ENCODE data around the gene ZFY.

Gene ZFY

DNA sequence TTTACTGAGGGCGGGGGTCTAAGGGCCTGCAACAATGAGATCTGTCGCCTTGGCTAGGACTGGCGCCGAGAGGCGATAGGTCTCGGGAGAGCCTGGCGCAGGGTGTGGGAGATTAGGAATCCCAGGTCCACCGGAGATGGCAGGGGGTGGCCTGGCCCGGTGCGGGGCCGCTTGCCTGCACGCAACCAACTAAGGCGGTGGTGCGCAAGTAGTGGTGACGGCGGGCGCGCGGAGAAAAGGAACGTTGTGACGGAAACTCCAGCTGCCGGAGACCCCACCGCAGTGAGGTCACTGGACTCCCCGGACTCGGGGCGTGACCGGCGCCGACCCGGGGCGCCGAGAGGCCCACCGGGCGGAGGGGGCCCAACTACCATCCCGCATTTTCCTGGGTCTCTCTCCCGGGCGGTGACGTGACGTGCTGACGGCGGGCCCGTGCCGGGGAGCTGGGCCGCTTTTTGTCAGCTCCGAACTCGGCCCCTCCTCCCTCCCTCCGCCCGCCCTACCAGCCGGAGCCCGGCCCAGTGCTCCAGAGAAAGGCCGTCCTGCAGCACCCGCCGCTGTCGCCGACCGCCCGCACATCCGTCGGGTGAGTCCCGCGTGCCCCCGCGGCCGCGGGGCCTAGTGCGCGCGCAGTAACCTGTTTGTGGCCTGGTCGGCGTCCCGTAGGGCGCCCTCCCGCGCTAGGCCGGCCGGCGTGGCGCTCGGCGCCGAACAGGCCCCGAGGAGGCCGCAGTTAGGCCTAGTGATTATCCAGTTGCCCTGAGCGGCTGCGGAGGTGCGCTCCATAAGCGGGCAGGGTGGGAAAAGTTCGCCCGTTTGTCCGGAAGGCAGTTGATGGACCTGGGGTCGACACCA, at the start of gene ZFY:
ZFY (plus strand) TSS at position 521 of the 855 bp plus-strand sequence. CDS start 18,556 bp downstream, outside the sequence.
- DNase-seq: peak; percentile 0 to 44

DNA sequence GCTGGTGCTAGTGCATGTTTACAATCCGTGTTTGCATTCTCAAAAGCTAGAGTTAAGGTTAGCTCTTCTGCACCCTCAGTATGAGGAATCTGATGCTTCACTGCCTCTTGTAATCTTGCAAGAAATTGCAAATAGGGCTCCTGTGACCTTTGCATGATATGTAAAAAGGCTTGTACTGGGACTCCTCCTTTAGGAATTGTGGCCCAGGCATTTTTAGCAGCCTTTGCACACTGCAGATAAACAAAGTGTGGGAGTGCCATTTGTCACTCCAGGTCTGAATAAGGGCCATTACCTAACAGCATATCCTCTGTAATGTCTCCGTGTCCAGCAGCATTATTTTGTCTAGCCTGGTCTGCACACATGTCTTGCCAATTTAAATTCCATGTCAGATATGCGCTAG, 49.3 kb upstream of the ZFY start:
- DNase-seq: no peak

DNA sequence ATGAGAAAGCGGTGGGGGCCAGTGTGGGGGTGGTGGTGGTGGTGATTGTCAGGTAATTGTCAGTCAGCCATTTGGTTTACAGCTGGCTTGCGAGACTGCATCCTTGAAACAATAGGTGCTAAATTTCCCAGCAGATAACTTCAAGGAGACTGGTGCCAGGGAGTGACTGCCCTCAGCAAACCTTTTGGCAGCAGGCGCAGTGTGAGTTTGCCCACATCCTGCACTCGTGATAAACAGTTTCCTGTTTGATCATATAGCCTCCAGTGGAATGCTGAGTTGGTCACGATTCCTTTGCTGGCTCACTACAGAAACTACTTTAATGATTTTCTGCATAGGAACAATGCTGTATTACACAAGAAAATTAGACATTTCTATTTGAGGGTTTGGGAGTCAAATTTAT, 47.8 kb upstream of the ZFY start:
- no peak for DNase-seq

DNA sequence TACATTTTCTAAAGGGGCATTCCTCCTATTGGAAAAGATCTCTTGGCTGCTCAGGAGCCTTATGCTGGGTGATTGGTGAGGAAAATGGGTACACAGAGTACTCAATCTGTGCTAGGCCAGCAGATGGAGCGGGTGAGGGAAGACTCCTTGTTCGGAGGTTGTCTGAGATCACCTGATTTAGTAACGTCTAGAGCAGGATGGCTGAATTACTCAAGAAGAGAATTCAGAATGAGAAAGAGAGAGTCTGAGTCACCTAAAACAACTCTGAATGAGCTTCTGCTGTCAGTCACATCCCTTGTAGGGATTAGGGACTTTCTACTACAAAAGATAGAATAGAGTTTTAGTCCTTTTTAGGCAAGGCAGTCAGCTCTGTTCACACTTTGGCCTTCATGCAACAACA, 47.2 kb upstream of the ZFY start:
- no peak for DNase-seq

DNA sequence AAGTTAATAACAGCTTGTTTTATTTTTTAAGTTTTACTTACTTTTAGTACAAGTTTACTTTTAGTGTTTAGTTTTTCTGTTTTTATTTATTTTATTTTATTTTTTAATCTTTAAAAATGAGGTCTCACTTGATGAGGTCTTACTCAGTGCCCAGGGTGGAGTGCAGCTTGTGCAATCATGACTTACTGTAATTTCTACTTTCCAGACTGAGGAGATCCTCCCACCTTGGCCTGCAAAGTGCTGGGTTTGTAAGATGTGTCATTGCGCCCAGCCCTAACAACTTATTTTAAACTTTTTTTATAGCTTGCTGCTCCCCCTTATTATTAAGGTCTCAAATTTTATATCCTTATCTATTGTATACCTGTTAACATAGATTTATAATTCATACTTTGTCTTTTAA, 41.7 kb upstream of the ZFY start:
- DNase-seq: no peak

DNA sequence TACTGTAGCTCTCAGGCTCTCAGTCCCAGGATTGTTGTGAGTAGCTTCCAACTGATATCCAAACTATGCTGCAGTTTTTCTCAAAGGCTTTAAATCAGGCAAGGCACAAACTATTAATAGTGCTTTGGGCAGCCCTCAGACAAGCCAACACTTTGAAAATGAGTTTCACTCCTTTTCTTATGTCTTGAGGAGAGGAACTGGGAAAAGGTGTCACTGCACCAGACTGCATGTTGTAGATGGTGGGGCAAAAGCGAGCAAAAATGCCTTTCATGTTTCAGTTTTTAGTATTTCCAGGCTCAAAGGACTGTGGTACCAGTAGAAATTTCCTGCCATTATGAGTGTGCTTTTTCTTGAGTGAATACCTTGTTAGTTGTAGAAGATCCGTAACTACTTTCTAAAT, 39.1 kb upstream of the ZFY start:
- DNase-seq: no peak

DNA sequence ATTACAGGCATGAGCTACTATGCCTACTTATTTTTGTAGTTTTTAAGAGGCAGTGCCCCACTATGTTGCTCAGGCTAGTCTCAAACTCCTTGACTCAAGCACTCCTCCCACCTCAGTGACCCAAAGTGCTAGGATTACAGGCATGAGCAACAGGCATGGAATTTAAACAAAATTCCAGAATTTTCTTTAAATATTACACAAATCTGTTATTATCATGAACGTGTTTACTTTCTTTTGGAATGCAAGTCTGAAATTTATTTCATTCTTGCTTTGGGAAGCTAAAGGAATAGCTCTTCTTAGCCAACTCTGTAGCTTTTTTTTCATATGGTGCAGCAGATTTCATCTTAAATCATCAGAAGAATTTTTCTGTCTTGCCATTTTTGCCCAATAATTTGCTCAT, 27.8 kb upstream of the ZFY start:
- DNase-seq: no peak

DNA sequence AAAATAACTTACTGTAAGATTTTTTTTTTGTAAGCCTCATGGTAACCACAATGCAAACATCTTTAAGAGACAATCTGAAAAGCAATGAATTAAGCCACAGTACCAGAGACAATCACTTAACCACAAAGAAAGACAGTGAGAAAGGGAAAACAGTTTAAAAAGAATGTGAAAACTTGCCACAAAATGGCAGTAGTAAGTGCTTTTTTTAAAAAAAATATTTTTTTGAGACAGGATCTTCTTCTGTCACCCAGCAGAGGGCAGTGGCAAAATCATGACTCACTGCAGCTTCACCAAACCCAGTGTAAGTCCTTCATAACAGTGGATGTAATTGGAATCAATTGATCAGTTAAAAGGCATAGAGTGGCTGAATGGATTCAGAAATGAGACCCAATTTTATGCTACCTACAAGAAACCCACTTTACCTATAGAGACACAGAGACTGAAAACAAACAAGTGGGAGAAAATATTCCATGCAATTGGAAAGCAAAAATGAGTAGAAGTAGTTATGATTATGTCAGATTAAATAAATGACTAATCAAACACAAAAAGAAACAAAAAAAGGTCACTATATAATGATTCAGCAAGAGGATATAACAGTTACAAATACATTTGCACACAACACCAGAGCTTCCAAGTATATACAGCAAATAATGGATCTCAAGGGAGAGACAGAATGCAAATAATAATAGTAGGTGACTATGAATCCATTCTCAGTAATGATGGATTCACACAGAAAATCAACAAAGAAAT, 21.9 kb upstream of the ZFY start:
- peak in 1 of 2 experiments; percentile 3 for DNase-seq

DNA sequence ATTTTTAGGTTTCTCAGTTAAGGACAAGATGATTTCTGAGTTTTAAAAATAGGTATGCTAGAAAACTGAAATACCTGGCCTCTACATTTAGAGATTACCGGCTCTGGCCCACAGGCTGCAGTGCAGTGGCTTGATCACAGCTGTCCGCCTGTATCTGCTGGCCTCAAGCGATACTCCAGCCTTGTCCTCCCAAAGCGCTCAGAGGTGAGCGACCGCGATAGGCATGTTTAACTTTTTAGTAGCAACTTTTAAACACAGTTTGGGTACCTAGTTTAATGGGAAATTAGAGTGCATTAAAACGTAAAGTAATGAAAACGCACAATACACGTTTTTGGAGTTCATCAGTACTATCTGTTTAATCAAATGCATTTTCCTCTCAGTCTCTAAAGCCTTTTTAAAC, 1.1 kb upstream of the ZFY start:
- no peak for DNase-seq

DNA sequence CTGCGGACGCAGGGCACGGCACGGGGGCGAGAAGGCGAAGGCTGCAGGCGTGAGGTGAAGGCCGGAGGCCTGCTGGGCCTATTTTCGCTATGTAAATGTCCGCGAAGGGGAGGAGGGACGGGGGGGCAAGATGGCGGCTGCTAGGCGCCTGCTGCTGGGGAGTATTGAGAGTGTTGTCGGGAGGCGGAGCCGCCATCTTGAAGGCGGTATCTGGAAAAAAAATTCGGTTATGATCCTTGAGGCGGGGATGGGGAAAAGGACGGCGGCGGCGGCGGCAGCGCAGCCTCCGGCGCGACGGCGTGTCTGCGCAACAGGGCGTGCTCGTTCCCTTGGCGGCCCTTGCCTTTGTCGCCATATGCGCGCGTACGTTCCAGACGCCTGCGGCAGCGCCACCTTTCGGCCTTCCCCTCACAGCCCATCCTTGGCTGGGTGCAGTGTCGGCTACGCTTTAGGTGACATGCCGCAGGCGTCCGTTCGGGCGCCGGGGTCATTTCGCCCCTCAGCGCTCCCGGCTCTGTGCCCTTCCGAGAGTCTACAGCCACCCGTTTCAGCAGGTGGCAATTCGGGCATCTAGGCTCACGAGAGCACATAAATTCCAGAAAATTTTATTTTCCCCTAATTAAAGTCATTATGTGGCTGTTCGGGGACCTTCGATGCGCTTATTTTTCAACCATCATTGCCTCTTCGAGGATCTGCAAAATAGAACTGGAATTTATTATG, 695 bp downstream of the ZFY start:
- DNase-seq: peak; percentile 57 to 95

DNA sequence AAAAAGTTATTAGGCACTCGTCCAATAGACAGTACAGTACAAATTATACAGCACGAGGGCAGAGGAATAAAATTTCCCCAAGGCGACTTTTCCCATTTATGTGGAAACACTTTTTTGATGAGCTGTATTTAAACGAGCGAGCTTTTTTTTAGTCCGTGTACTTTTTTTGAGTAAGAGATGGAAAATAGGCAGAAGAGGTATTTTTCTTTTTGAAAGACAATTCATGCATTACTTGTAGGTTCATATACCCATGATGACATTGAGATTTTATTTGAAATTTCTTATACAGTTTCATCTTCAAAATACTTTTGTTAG, 1.2 kb downstream of the ZFY start:
- no peak for DNase-seq

DNA sequence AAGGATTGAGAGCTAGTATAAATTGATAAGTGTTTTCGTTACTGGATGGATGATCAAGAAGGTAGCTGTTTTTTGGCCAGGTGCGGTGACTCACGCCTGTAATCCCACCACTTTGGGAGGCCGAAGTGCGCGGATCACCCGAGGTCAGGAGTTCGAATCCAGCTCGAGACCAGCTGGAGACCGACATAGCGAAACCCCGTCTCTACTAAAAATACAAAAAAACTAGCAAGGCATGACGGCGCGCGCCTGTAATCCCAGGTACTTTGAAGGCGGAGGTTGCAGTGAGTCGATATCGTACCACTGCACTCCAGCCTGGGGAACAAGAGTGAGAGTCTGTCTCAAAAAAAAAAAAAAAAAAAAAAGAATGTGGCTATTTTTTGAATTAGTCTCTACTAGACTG, 2.0 kb downstream of the ZFY start:
- no peak for DNase-seq

DNA sequence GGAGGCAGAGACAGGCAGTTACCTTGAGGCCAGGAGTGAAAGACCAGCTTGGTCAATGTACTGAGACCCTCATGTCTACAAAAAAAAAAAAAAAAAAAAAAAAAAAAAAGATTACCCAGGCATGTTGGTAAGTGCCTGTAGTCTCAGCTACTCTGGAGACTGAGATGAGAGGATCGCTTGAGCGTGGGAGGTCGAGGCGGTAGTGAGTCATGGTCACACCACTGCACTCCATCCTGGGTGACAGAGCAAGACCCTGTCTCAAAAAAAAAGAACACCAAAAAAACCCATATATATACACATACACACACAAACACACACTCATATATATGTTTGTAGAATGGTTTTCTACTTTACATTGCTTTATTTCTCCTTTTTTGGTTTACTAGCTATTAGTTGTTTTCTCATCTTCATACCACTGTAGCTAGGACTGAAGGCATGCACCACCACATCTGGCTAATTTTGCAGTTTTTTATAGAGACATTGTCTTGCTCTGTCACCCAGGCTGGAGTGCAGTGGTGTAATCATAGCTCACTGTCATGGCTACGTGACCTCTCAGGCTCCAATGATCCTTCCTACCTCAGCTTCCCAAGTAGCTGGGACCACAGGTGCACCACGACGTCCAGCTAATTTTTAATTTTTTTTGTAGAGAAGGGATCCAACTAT, 14.5 kb downstream of the ZFY start:
- DNase-seq: no peak

DNA sequence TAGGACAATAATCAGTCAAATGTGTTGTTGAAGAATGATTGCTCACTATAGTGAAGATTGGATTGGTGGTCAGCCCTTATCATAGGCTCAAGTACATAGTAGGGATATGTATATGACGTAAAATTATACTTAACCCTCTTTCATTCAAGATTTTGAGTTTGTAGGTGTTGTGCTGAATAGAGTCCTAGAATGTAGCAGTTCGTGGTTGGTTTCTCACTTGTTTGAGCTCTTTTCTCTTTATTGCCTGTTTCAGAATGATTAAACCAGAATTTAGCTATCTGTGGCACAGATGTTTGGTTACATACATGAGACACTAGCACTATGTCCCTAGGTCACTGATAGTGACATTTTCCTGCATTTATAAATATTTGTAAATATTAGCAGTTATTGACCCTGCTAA, 15.5 kb downstream of the ZFY start:
- DNase-seq: no peak

DNA sequence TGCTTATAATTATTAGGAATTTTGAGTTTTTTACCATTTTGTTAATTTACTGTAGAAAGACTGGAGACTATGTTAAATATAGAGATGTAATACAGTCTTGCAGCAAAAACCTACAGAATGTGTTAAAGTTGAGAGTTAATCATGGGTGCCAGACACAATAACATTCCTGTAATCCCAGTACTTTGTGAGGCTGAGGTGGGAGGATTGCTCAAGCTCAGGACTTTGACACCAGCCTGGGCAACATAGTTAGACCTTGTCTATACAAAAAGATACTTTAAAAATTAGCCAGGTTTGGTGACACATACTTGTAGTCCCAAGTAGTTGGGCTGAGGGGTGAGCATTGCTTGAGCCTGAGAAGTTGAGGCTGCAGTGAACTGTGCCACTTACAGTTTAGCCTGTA, 17.7 kb downstream of the ZFY start:
- DNase-seq: no peak

DNA sequence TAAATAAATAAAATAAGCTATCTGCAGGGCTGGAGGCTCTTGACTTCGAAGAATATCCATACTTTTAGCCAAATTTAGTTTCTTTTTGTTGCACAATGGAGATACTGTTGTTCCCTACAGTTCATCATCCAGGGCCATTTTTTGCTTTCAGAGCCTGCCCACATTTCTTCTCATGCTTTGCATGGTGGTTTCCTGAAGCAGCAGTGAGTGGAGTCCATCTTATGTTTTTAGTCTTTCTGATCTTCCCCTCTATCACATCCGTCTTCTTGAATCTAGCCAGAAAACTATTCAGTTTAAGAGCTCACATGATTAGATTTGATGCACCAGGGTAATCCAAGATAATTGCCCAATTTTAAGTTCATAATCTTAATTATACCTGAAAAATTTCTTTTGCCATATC, 19.6 kb downstream of the ZFY start:
- no peak for DNase-seq

DNA sequence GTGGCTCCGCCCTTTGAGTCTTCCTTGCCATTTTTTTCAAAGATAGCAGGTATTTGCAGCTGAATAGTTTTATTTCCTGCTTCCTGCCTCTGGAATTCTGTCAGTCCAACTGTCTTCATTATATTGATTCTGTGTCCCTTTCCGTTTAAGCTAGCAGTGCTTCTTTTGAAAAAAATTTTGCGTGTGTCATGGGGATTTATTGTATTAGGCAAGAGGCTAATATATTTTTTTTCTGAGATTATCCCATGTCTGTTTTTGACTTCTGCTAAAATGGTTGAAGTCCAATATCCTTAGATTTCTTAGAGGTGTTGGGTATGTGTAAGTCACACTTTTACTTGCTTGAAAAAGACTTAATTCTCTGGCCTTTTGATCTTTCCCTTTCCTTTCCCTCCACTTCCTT, 20.4 kb downstream of the ZFY start:
- DNase-seq: no peak

DNA sequence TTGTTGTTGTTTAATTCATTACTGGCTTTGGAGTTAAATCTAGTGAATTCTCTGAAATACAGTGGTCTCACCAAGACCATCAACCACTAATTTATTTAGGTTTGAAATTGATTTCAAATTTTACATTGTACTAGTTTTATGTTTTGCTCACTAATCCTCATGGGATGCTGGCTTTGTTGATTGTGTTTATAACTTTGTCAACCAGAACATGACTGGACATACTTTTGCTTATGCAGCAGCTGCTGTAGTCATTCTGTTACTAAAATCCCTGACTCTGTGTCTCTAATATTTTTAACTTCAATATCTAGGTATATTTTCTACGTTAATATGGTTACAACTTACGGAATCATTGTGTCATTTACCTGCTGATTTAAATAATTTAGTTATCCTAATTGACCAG, 26.9 kb downstream of the ZFY start:
- DNase-seq: no peak

DNA sequence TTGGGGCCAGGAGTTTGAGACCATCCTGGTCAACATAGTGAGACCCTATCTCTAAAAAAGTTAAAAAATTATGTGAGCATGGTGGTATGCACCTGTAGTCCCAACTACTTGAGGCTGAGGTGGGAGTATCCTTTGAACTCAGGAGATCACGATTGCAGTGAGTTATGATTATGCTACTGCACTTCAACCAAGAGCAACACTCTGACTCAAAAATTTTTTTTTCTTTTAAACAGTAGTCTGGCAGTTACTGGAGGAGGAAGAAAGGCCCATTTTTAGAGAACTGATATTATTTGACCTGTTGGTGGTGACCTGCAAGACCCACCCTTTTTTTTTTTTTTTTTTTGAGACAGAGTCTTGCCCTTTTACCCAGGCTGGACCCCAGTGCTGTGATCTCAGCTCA, 29.6 kb downstream of the ZFY start:
- DNase-seq: no peak

DNA sequence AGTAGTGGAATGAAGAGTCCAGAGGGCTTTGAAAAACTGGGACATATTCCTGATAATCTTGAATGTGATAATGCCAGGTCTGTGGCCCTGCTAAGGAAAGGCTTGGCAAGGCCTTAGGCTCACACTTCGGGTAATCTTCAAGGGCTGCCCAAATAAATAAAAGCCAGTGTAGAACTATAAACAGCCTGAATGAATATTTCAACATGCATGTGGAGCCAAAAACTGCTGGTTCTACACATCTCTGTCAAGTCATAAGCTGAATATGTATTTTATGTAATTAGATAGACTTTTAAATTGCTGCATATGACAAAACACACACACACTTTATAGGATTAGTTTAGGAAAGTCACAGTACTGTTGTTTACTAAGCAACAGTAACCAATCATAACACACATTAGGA, 30.4 kb downstream of the ZFY start:
- DNase-seq: no peak

DNA sequence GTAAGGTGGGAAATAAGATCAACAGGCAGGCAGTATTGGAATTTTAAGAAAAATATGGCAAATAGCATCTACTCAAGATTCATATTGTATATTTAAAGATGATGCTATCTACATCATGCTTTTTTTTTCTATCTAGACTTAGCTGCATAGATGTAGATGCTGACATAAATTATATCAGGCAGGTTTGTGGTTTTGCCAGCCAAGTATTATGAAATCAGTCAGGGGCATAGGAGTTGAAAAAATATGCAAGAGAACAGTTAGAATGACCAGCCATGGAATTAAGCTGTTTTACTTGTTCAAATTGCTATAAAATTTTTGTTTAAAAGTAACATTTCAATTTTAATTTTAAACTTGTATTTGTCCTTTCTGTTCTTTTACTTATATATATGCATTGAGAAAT, 34.4 kb downstream of the ZFY start:
- DNase-seq: no peak

DNA sequence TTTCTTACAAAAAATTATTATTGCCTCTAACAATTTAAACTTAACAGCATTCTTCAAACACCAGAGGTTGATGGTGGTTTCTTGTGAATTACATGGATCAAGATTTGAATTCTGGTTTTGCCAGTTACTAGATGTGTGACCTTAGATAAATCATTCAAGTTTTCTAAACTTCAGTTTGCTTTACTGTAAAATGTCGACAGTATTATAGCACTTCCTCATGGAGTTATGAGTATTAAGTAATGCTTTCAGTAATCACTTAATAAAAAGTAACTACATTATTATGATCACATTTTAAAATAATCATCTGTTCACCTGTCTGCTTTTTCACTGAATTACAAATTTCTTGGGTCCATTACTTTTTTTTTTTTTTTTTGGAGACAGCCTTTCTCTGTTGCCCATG, 37.5 kb downstream of the ZFY start:
- DNase-seq: no peak

DNA sequence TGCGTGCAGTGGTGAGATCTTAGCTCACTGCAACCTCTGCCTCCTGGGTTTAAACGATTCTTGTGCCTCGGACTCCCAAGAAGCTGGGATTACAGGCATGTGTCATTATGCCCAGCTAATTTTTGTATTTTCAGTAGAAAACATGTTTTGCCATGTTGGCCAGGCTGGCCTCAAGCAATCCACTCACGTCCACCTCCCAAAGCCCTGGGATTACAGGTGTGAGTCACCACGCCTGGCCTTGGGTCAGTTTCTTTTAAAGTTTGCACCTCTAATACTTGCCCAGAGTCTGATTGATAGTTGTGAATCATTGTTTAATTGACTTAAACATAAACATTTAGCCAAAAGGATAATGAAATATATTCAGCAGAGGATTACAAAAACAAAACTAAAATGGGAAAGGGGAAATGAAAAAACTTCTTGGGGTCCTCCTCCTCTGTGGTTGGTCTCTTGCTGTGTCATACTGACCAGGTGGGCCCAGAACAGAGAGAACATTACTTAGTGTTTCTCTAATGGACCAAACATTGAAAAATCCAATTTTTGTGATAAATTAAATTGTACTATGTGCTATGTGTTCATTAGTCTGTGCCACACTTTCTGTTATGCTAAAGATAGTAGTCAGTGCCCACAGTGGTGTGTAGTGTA, 38.0 kb downstream of the ZFY start:
- no peak for DNase-seq
